Measurements from ENCODE around the gene ITGA8.

GRCh38 chr10:15690031-15690430 is 29.7 kb downstream of the ITGA8 start:
- TF ChIP-seq CTCF (IDR thresholded peaks at IDR 0.05) = no peak
- no peak for TF ChIP-seq POLR2A (IDR thresholded peaks at IDR 0.05)
- TF ChIP-seq EP300 (IDR thresholded peaks at IDR 0.05) = no peak

All from ovary (tissue), 3 donors.